Measurements from ENCODE around the gene RAB37. TPM values are rescaled to one million over a fixed set of nuclear protein-coding genes. Genes with fewer than 3 reads are reported as not detected.
A peak's percentile ranks its signal among the peaks of the same experiment; 100 is the strongest.

Gene RAB37
- total RNA-seq, 1 donor from 2014 or later: 7.4 TPM

GRCh38 chr17:74749279-74750038 is 12.4 kb downstream of the RAB37 start:
- H3K27ac ChIP-seq: peak overlapping the region; percentile 89
- H3K4me3 ChIP-seq: peak overlapping the region; percentile 98
- TF ChIP-seq CTCF (IDR thresholded peaks at IDR 0.05): no peak
- DNase-seq: no peak
- intact Hi-C loops (cut with DNase I): no loop called here
- peaks cover 64% of the 10 kb centered on the region for H3K4me1 ChIP-seq
- no peaks in the 10 kb centered on the region for H3K9me3 ChIP-seq
- peak; percentile 5 for ATAC-seq
- H3K27me3 ChIP-seq (ENCODE audit: low read depth): no peaks in the 10 kb centered on the region
- H3K36me3 ChIP-seq: no peaks in the 10 kb centered on the region

- no peaks in the 10 kb centered on the region for H3K9me3 ChIP-seq
- H3K27ac ChIP-seq: peak overlapping the region; percentile 89
- TF ChIP-seq CTCF (IDR thresholded peaks at IDR 0.05): no peak
- ATAC-seq: no peak
- peaks cover 59% of the 10 kb centered on the region for H3K4me1 ChIP-seq
- no peaks in the 10 kb centered on the region for H3K36me3 ChIP-seq
- H3K27me3 ChIP-seq (ENCODE audit: low read depth): no peaks in the 10 kb centered on the region
- intact Hi-C loops (cut with DNase I): no loop called here
- no peak for DNase-seq
- H3K4me3 ChIP-seq: peak overlapping the region; percentile 98
These were observed 12.9 kb downstream of the RAB37 start for GRCh38 chr17:74750039-74750326.

- TF ChIP-seq CTCF (IDR thresholded peaks at IDR 0.05): no peak
- peaks cover 54% of the 10 kb centered on the region for H3K4me1 ChIP-seq
- no peaks in the 10 kb centered on the region for H3K27me3 ChIP-seq (ENCODE audit: low read depth)
- no peaks in the 10 kb centered on the region for H3K36me3 ChIP-seq
- DNase-seq: no peak
- no peaks in the 10 kb centered on the region for H3K9me3 ChIP-seq
- ATAC-seq: no peak
- H3K27ac ChIP-seq: peak overlapping the region; percentile 89
- intact Hi-C loops (cut with DNase I): no loop called here
- H3K4me3 ChIP-seq: peak overlapping the region; percentile 98
These were observed 13.4 kb downstream of the RAB37 start for GRCh38 chr17:74750327-74751069.

DNA sequence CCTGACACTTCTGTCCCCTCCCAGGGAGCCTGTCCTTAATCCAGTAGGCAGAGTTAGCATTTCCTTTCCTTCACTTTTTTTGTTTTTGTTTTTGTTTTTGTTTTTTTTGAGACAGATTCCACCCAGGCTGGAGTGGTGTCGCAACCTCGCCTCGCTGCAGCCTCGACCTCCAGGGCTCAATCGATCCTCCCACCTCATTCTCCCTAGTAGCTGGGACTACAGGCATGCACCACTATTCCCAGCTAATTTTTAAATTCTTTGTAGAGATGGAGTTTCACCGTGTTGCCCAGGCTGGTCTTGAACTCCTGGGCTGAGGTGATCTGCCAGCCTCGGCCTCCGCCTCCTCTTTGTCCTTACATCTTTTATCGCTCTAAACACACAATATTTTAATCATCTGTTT is 15.4 kb downstream of the RAB37 start:
- ATAC-seq (no peak), DNase-seq (no peak)
- Histone ChIP-seq H3K9me3 (no peaks in the 10 kb centered on the region), H3K36me3 (no peaks in the 10 kb centered on the region), H3K4me3 (no peak overlapping the region), H3K4me1 (peaks cover 47% of the 10 kb centered on the region), H3K27ac (no peak overlapping the region), H3K27me3 (ENCODE audit: low read depth) (no peaks in the 10 kb centered on the region)
- no peak for TF ChIP-seq CTCF (IDR thresholded peaks at IDR 0.05)
- intact Hi-C loops (cut with DNase I): no loop called here

GRCh38 chr17:74752822-74753401 is 15.9 kb downstream of the RAB37 start:
- Histone ChIP-seq H3K9me3 (no peaks in the 10 kb centered on the region), H3K4me1 (peaks cover 47% of the 10 kb centered on the region), H3K36me3 (no peaks in the 10 kb centered on the region), H3K27me3 (ENCODE audit: low read depth) (no peaks in the 10 kb centered on the region), H3K27ac (no peak overlapping the region), H3K4me3 (no peak overlapping the region)
- DNase-seq (no peak), ATAC-seq (no peak)
- TF ChIP-seq CTCF (IDR thresholded peaks at IDR 0.05): no peak
- intact Hi-C loops (cut with DNase I): no loop called here

All from lower lobe of right lung (tissue), 2 donors.